HG03045 (cell line): ENCODE data around the gene RUNX2.
"Not testable (repeated sequence)": the region's sequence is repeated elsewhere in the genome, so short reads cannot be mapped to it uniquely, and the experiment has no call there.

ENCODE experiments used
- ATAC-seq: cut with Tn5 transposase; IDR thresholded peaks from one replicate; pipeline ENCODE4 v1.9.1; 2021; ENCODE audit warnings: mild to moderate bottlenecking, moderate library complexity; ENCODE audit not compliant: unreplicated experiment

RUNX2 gene

DNA sequence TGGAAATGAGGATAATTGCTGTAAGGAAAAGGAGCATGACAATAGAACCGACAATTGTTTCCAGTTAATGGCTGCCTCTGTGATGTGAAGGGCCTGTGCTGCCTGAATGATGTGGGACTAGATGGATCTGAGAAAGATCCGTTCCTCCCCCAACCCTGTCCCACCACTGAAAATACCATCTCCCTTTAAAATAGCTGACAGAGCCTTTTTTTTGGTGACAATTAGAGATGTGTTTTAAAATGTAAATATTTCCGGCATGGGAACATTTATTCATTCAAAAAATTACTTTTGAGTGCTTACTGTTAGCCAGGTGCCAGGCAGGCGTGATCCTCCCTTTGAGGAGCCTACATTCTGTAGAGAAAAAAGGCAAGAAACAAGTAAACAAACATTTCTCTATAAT, 122.0 kb downstream of the RUNX2 start:
- no peak for ATAC-seq

GRCh38 chr6:45450831-45451230, 122.7 kb downstream of the RUNX2 start:
- ATAC-seq = no peak

GRCh38 chr6:45454008-45454911, 126.1 kb downstream of the RUNX2 start:
- no peak for ATAC-seq

- ATAC-seq = no peak
Measured at GRCh38 chr6:45455408-45455807, 127.3 kb downstream of the RUNX2 start.

- ATAC-seq = no peak
Measured at GRCh38 chr6:45457141-45457540, 129.0 kb downstream of the RUNX2 start.

DNA sequence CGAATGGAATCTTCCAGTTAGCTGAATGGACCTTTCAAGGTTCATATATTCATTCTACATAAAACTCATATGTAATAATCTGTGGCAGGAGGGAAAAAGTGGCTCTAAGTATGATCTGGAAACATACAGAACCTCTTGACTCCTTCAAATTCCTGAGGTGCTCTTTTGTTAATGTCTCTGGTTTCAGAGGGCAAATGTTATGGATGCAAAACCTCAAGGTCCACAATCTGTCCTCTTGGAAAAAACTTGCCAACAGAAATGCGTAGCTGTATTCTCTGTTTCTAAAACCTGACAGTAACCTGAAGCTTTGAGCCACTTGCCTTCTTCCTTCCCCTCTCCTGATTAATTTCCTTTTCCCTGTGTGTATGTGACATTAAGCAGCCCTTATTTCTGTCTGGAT, 130.5 kb downstream of the RUNX2 start:
- no peak for ATAC-seq

DNA sequence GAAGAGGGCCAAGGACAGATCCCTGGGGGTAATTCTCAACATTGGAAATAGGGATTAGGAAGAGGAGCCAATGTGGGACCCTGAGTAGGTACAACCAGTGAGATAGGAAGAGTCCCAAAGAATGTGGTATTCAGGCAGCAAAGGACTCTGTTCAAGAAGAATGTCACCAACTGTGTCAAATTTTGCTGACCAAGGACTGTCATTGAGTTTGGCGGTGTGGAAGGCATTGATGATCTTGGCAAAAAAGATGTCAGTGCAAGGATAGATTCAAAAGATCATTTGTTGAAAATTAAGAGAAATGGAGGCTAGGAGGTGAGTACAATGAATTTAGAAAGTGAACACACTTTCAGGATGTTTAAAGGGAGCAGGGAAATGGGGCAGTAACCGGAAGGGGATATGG, 132.0 kb downstream of the RUNX2 start:
- ATAC-seq = no peak

DNA sequence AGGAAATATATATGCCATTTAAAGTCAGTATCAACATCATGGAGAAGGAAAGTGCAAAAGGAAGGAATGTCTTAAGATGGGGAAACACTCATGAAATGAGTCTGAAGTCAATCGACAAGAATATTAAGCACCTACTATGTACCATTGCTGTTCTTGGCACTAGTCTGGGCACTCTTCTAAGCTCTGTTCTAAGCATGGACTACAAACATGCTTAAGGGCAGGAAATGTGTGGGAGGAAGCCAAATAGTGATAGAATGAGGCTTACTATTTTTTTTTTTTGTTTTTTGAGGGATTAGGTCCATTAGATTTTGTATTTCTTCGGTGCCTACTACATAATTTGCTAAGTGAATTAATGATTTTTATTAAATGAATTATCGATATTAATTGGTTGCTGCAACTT, 133.4 kb downstream of the RUNX2 start:
- no peak for ATAC-seq

- ATAC-seq = no peak
Measured at GRCh38 chr6:45462190-45463134, 134.3 kb downstream of the RUNX2 start.

- no peak for ATAC-seq
Measured at GRCh38 chr6:45464685-45465084, 136.6 kb downstream of the RUNX2 start.

DNA sequence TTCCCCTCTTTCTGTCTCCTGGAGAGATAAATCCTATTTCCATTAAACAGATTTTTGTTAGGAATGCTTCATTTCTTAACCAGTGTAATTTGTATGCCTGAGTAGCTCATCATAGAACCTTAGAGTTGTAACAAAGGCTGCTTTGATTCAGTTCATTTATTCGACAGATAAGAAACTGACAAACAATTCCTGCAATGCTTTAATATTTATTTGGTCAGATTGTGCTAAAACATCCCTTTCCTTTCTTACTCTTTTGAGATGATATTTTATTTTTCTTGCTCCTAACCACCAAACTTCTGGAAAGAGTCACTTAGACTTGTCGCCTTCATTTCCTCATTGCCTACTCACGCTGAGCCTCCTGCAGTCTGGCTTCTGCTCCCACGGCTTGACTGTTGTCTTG, 138.6 kb downstream of the RUNX2 start:
- ATAC-seq = no peak

- ATAC-seq = not testable (repeated sequence)
Measured at GRCh38 chr6:45467417-45467816, 139.3 kb downstream of the RUNX2 start.

DNA sequence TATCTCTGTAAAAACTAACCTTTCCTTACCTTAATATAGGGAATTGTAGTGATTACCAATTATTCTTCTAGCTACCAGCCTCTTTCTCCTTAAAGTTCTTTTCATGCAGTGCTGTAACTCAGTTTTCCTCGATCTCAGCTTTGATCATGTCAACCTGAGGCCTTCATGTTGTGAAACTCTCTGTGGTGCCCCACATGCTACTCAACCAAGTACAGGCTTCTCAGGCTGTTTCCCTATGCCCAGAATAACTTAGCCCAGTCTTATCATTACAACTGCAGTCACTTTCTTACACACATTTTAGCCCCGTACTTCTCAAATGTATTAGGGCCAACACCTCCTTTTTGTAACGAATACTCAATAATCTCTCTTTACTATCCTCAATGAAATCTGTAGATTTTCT, 139.7 kb downstream of the RUNX2 start:
- no peak for ATAC-seq

GRCh38 chr6:45469663-45470062, 141.5 kb downstream of the RUNX2 start:
- ATAC-seq = no peak

- ATAC-seq = no peak
Measured at GRCh38 chr6:45470131-45470738, 142.1 kb downstream of the RUNX2 start.

GRCh38 chr6:45472382-45472781, 144.3 kb downstream of the RUNX2 start:
- no peak for ATAC-seq

- ATAC-seq = no peak
Measured at GRCh38 chr6:45473121-45473993, 145.2 kb downstream of the RUNX2 start.

DNA sequence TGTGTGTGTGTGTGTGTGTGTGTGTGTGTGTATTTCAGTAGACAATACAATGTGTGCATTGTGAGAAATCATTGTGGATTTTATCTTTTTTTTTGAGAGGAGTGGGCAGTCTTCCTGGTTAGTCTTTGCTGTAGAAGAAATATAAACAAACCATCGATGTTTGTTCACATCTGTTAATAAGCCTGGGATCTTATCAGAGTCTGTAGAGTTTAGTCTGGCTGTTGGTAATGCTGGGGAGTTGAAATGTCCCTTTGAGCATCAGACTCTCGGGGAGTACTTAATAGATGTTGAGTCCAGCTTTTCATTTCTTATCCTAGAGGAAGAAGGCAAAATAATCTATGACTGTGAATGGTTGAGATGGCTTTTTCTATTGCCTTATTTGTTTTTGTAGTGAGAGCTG, 146.2 kb downstream of the RUNX2 start:
- ATAC-seq = no peak

- no peak for ATAC-seq
Measured at GRCh38 chr6:45476341-45476740, 148.2 kb downstream of the RUNX2 start.

- ATAC-seq = no peak
Measured at GRCh38 chr6:45477278-45477677, 149.1 kb downstream of the RUNX2 start.
